ENCODE measurements around the gene FKBP14. TPM values are rescaled to one million over a fixed set of nuclear protein-coding genes. Genes with fewer than 3 reads are reported as not detected.
"Not testable (repeated sequence)": the region's sequence is repeated elsewhere in the genome, so short reads cannot be mapped to it uniquely, and the experiment has no call there.

FKBP14 gene
- total RNA-seq, 2 donors from 2014 or later, result 6.1 to 8.5 TPM

DNA sequence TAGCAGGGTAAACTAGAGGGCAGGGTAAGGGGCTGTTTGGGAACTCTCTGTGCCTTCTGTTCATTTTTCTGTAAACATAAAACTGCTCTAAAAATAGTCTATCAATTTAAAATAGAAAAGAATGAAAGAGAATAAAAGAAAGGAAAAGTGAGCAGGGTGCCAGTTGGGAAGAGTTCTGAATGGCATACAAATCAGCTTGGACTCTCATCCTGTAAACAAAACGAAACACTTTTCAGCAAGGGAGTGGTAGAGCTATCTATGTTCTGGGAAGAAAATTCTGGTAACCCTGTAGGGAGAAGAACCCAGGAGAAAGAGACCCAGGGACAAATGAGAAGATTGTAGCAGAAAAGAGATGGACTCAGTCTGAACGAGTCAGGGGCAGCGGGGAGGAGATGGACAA is 61.5 kb downstream of the FKBP14 start:
- no peaks in the 10 kb centered on the region for H3K9me3 ChIP-seq
- no peaks in the 10 kb centered on the region for H3K36me3 ChIP-seq
- no peak for DNase-seq (ENCODE audit: low spot score)
- H3K27ac ChIP-seq, result no peak overlapping the region
- TF ChIP-seq, protein P1, sequence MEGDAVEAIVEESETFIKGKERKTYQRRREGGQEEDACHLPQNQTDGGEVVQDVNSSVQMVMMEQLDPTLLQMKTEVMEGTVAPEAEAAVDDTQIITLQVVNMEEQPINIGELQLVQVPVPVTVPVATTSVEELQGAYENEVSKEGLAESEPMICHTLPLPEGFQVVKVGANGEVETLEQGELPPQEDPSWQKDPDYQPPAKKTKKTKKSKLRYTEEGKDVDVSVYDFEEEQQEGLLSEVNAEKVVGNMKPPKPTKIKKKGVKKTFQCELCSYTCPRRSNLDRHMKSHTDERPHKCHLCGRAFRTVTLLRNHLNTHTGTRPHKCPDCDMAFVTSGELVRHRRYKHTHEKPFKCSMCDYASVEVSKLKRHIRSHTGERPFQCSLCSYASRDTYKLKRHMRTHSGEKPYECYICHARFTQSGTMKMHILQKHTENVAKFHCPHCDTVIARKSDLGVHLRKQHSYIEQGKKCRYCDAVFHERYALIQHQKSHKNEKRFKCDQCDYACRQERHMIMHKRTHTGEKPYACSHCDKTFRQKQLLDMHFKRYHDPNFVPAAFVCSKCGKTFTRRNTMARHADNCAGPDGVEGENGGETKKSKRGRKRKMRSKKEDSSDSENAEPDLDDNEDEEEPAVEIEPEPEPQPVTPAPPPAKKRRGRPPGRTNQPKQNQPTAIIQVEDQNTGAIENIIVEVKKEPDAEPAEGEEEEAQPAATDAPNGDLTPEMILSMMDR (IDR thresholded peaks at IDR 0.05), result no peak
- no peak overlapping the region for H3K4me3 ChIP-seq
- H3K4me1 ChIP-seq, result no peaks in the 10 kb centered on the region
- H3K27me3 ChIP-seq, result no peaks in the 10 kb centered on the region

DNA sequence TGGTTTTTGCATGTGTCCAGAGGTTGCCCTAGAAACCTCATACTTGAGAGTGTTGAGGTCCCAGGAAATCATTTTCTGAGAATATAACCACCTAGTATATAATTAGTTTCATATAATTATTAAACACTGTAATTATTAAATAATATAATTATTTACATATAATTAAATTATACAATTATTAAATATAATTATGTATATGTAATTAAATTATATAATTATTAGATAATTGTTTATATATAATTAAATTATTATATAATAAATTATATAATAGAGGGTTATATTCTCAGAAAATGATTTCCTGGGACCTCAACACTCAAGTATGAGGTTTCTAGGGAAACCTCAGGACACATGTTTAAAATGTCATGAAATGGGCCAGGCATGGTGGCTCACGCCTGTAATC is 64.5 kb downstream of the FKBP14 start:
- H3K27ac ChIP-seq, result no peak overlapping the region
- no peak for DNase-seq (ENCODE audit: low spot score)
- no peaks in the 10 kb centered on the region for H3K36me3 ChIP-seq
- no peaks in the 10 kb centered on the region for H3K4me1 ChIP-seq
- no peaks in the 10 kb centered on the region for H3K9me3 ChIP-seq
- TF ChIP-seq, protein P1 (IDR thresholded peaks at IDR 0.05), result no peak
- no peak overlapping the region for H3K4me3 ChIP-seq
- no peaks in the 10 kb centered on the region for H3K27me3 ChIP-seq

DNA sequence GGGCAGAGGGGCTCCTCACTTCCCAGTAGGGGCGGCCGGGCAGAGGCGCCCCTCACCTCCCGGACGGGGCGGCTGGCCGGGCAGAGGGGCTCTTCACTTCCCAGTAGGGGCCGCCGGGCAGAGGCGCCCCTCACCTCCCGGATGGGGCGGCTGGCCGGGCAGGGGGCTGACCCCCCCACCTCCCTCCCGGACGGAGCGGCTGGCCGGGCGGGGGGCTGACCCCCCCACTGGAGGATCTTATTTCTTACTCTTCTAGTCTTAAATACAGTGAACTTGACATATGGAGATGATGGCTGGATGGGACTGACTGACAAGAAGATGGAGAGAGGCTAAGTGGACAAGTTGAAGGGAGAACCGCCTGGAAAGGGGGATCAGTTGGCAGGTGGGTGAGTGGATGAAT is 64.9 kb downstream of the FKBP14 start:
- not testable (repeated sequence) for H3K27ac ChIP-seq; H3K27me3 ChIP-seq; H3K9me3 ChIP-seq; H3K36me3 ChIP-seq; DNase-seq (ENCODE audit: low spot score); H3K4me3 ChIP-seq; H3K4me1 ChIP-seq

Other genes with a start within 250 kb of the FKBP14 start
- gene WIPF3, start 220.2 kb downstream of the FKBP14 start, total RNA-seq, result 1 to 10 TPM; 1.3 to 2.9 TPM
- 10 to 100 TPM; 20.2 to 33.3 TPM for gene SCRN1, start 36.9 kb downstream of the FKBP14 start, total RNA-seq
- gene PLEKHA8, start 1.7 kb upstream of the FKBP14 start, total RNA-seq, result 1 to 10 TPM; 2.0 to 3.3 TPM
- 10 to 100 TPM; 17.4 to 65.4 TPM for gene MTURN, start 108.3 kb upstream of the FKBP14 start, total RNA-seq